Suprapubic skin (tissue), 4 donors: ENCODE data around the gene LTN1. TPM values are rescaled to one million over a fixed set of nuclear protein-coding genes. Genes with fewer than 3 reads are reported as not detected.

Experiments used
- DNase-seq, 2 donors: peaks; one replicate each; pipeline ENCODE4 v3.0.0-alpha.2; 2019; ENCODE audit warnings: low spot score in 2 of 2
- H3K27ac ChIP-seq: fragments of 200-600 bp; sonication (generic); one replicate; pipeline ENCODE4 v1.5.1; 2019
- H3K27me3 ChIP-seq: fragments of 200-600 bp; sonication (generic); one replicate; pipeline ENCODE4 v1.5.1; 2019
- H3K36me3 ChIP-seq: fragments of 200-600 bp; sonication (generic); one replicate; pipeline ENCODE4 v1.5.1; 2019
- H3K4me1 ChIP-seq: fragments of 200-600 bp; sonication (generic); one replicate; pipeline ENCODE4 v1.5.1; 2019
- H3K4me3 ChIP-seq: fragments of 200-600 bp; sonication (generic); one replicate; pipeline ENCODE4 v1.5.1; 2019; ENCODE audit warnings: mild to moderate bottlenecking
- H3K9me3 ChIP-seq: fragments of 200-600 bp; sonication (generic); one replicate; pipeline ENCODE4 v1.5.1; 2019
- EP300 ChIP-seq: sonication (generic); formaldehyde crosslinking; IDR thresholded peaks from one replicate; pipeline ENCODE4 v1.6.1; 2017; ENCODE audit warnings: antibody characterized with exemption
- POLR2A ChIP-seq, 2 donors: fragments of 450-650 bp; IDR thresholded peaks; one replicate each; pipeline ENCODE4 v1.6.1; 2017; ENCODE audit warnings: antibody characterized with exemption in 2 of 2, mild to moderate bottlenecking in 2 of 2, moderate library complexity in 2 of 2
- POLR2AphosphoS5 ChIP-seq, 3 donors: sonication (generic); formaldehyde crosslinking; IDR thresholded peaks; one replicate each; pipeline ENCODE4 v1.6.1; 2017; ENCODE audit warnings: antibody characterized with exemption in 3 of 3
- WGBS: methylation state at CpG from one replicate; pipeline ENCODE4 v1.1.5; 2018; 5-methylcytosine and 5-hydroxymethylcytosine counted together
- total RNA-seq, 4 donors: library from RNA; depleted of rRNA; stranded (reverse); fragments of >200 nt; gene quantifications; one replicate each; pipeline ENCODE4 v1.1.0, GENCODE V29; 2016
- TF ChIP-seq, protein P1 (sequence below), 2 donors: fragments of 200-600 bp in 1 of 2; fragments of 450-650 bp in 1 of 2; sonication (generic) in 1 of 2; IDR thresholded peaks; one replicate each; pipeline ENCODE4 v1.5.1; 2016 to 2019; ENCODE audit warnings: antibody characterized with exemption in 2 of 2, mild to moderate bottlenecking in 1 of 2, moderate library complexity in 1 of 2

The LTN1 gene
- total RNA-seq, 4 donors from 2014 or later: 19.0 to 42.9 (median 23.9) TPM

DNA sequence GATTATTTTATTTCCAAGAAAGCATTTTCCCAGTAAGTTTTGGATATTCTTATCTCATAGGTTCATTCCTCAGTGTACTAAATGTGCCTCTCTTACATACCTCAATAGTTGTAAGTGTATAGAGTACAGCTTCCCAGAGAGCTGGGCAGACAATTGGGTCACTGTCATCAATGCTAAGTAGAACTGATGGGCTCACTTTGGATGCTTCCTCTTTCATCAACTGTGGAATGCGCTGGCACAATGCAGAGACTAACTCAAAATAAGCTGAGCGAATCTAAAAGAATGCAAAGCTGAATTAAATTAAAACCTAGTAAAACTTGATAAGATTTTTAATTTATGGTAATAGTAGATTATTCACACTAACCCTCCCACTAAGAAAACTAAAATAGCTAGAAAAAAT is 21.5 kb downstream of the LTN1 start:
- no peaks in the 10 kb centered on the region for H3K9me3 ChIP-seq
- TF ChIP-seq POLR2A (IDR thresholded peaks at IDR 0.05): no peak
- TF ChIP-seq, protein P1, sequence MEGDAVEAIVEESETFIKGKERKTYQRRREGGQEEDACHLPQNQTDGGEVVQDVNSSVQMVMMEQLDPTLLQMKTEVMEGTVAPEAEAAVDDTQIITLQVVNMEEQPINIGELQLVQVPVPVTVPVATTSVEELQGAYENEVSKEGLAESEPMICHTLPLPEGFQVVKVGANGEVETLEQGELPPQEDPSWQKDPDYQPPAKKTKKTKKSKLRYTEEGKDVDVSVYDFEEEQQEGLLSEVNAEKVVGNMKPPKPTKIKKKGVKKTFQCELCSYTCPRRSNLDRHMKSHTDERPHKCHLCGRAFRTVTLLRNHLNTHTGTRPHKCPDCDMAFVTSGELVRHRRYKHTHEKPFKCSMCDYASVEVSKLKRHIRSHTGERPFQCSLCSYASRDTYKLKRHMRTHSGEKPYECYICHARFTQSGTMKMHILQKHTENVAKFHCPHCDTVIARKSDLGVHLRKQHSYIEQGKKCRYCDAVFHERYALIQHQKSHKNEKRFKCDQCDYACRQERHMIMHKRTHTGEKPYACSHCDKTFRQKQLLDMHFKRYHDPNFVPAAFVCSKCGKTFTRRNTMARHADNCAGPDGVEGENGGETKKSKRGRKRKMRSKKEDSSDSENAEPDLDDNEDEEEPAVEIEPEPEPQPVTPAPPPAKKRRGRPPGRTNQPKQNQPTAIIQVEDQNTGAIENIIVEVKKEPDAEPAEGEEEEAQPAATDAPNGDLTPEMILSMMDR (IDR thresholded peaks at IDR 0.05): no peak
- no peak for TF ChIP-seq EP300
- no peak for TF ChIP-seq POLR2AphosphoS5 (IDR thresholded peaks at IDR 0.05)
- WGBS: 91% methylated on average over 2 of the region's 2 CpGs
- no peaks in the 10 kb centered on the region for H3K4me1 ChIP-seq
- no peak overlapping the region for H3K4me3 ChIP-seq
- no peak overlapping the region for H3K27ac ChIP-seq
- no peaks in the 10 kb centered on the region for H3K27me3 ChIP-seq
- DNase-seq: no peak
- H3K36me3 ChIP-seq: peaks cover 69% of the 10 kb centered on the region

DNA sequence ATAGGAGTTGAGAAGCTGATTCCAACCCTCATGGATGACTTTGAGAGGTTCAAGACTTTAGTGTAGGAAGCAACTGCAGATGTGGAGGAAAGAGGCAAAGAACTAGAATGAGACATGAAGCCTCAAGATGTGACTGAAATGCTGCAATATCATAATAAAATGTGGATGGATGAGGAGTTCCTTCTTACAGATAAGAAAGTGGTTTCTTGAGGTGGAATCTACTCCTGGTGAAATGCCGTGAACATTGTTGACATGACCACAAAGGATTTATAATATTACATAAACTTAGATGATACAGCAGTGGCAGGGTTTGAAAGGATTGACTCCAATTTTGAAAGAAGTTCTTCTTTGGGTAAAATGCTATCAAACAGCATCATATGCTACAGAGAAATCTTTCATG is 28.8 kb downstream of the LTN1 start:
- no peak for DNase-seq
- no peaks in the 10 kb centered on the region for H3K27me3 ChIP-seq
- peaks cover 6% of the 10 kb centered on the region for H3K4me1 ChIP-seq
- no peaks in the 10 kb centered on the region for H3K9me3 ChIP-seq
- no peak overlapping the region for H3K4me3 ChIP-seq
- H3K27ac ChIP-seq: no peak overlapping the region
- 100% methylated on average over 1 of the region's 1 CpG for WGBS
- peaks cover 66% of the 10 kb centered on the region for H3K36me3 ChIP-seq
- TF ChIP-seq POLR2AphosphoS5 (IDR thresholded peaks at IDR 0.05) (no peak), EP300 (no peak)
- TF ChIP-seq, protein P1 (IDR thresholded peaks at IDR 0.05): no peak

- Histone ChIP-seq H3K27me3 (no peaks in the 10 kb centered on the region), H3K36me3 (peaks cover 67% of the 10 kb centered on the region), H3K4me1 (peaks cover 6% of the 10 kb centered on the region), H3K9me3 (no peaks in the 10 kb centered on the region), H3K27ac (no peak overlapping the region), H3K4me3 (no peak overlapping the region)
- 86% methylated on average over 2 of the region's 2 CpGs for WGBS
- no peak for DNase-seq
- TF ChIP-seq POLR2A (IDR thresholded peaks at IDR 0.05) (no peak), POLR2AphosphoS5 (IDR thresholded peaks at IDR 0.05) (no peak), EP300 (no peak)
- TF ChIP-seq, protein P1 (IDR thresholded peaks at IDR 0.05): no peak
These were observed 30.2 kb downstream of the LTN1 start for GRCh38 chr21:28962465-28962864.

- 60% methylated on average over 3 of the region's 3 CpGs for WGBS
- H3K36me3 ChIP-seq: peaks cover 65% of the 10 kb centered on the region
- DNase-seq: no peak
- no peak overlapping the region for H3K4me3 ChIP-seq
- no peak overlapping the region for H3K27ac ChIP-seq
- TF ChIP-seq EP300 (no peak), POLR2AphosphoS5 (IDR thresholded peaks at IDR 0.05) (no peak), POLR2A (IDR thresholded peaks at IDR 0.05) (no peak)
- TF ChIP-seq, protein P1 (IDR thresholded peaks at IDR 0.05): no peak
- no peaks in the 10 kb centered on the region for H3K9me3 ChIP-seq
- H3K27me3 ChIP-seq: no peaks in the 10 kb centered on the region
- H3K4me1 ChIP-seq: peaks cover 6% of the 10 kb centered on the region
These were observed 30.8 kb downstream of the LTN1 start for GRCh38 chr21:28961927-28962326.

DNA sequence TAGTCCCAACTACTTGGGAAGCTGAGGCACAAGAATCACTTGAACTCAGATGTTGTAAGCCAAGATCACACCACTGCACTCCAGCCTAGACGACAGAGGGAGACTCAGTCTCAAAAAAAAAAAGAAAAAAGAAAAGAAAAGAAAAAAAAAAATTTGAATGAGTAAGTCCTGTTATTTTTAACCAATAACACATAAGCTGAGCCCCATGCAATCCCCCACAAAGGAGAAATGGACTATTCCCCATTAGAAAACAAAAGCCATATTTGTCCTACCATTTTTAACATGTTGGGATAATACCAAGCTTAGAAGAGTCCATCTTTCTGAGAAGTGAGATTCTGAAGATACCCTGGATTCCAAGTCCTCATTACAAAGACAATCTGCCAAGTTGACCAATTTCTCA is 32.4 kb downstream of the LTN1 start:
- no peak for DNase-seq

More for the DNA sequence above, 32.4 kb downstream of the LTN1 start:
- Histone ChIP-seq H3K9me3 (no peaks in the 10 kb centered on the region), H3K36me3 (peaks cover 63% of the 10 kb centered on the region), H3K4me1 (peaks cover 6% of the 10 kb centered on the region), H3K27me3 (no peaks in the 10 kb centered on the region), H3K4me3 (no peak overlapping the region), H3K27ac (no peak overlapping the region)
- no peak for TF ChIP-seq POLR2A (IDR thresholded peaks at IDR 0.05)
- TF ChIP-seq, protein P1 (IDR thresholded peaks at IDR 0.05): no peak
- TF ChIP-seq POLR2AphosphoS5 (IDR thresholded peaks at IDR 0.05): no peak
- WGBS: 100% methylated on average over 1 of the region's 1 CpG
